ENCODE data around the gene AMOT. TPM values are rescaled to one million over a fixed set of nuclear protein-coding genes. Genes with fewer than 3 reads are reported as not detected.

AMOT gene
- total RNA-seq, 2 experiments from 2014 or later = 1.4 to 1.6 TPM

DNA sequence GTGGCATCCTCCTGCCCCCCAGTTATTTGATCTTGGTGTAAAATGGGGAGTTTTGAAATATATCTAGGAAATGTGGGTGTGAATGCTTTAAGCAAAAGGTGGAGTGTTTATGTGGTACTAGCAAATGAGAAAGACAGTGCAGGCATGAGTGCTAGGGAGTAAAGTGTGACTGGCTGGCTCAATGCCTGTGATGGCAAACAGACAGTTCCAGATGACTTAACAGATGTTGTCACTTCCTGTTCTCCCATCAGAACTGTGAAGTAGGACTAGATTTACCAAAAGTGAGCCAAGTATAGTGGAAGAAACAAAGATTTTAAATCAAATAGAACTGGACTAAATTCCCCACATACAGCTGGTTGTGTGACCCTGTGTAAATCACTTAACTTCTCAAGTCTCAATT is 8.4 kb upstream of the AMOT start:
- Mint-ChIP-seq H3K27ac (no peak overlapping the region), H3K27me3 (no peaks in the 10 kb centered on the region), H3K9me3 (no peaks in the 10 kb centered on the region), H3K36me3 (ENCODE audit: low read depth) (no peaks in the 10 kb centered on the region), H3K4me3 (no peak overlapping the region), H3K4me1 (ENCODE audit: low read depth) (peaks cover 10% of the 10 kb centered on the region)
- Histone ChIP-seq H3K4me3 (ENCODE audit: low read length) (no peak overlapping the region), H3K27ac (ENCODE audit: low read depth in 1 of 2, low read length in 2 of 2) (no peak overlapping the region), H3K9me3 (ENCODE audit: control insufficient read depth in 1 of 2, insufficient read depth in 1 of 2, low read length in 2 of 2) (no peaks in the 10 kb centered on the region), H3K27me3 (ENCODE audit: control insufficient read depth in 1 of 2, insufficient read depth in 2 of 2, low read length in 2 of 2) (no peaks in the 10 kb centered on the region), H3K36me3 (ENCODE audit: insufficient read depth, low read length) (no peaks in the 10 kb centered on the region), H3K4me1 (ENCODE audit: insufficient read depth, low read length) (no peaks in the 10 kb centered on the region)
- ATAC-seq (ENCODE audit: poor library complexity) = no peak
- POLR2A ChIA-PET = no interaction called here
- no peak for DNase-seq
- no peak for TF ChIP-seq CTCF (IDR thresholded peaks at IDR 0.05)
- CTCF ChIA-PET = no interaction called here
- intact Hi-C loops (cut with DNase I, micrococcal nuclease) = loop anchor here in 1 of 2 experiments (10.0 kb wide), 1 partner anchor 1164 kb away; the partner anchor contains the start of gene ALG13

DNA sequence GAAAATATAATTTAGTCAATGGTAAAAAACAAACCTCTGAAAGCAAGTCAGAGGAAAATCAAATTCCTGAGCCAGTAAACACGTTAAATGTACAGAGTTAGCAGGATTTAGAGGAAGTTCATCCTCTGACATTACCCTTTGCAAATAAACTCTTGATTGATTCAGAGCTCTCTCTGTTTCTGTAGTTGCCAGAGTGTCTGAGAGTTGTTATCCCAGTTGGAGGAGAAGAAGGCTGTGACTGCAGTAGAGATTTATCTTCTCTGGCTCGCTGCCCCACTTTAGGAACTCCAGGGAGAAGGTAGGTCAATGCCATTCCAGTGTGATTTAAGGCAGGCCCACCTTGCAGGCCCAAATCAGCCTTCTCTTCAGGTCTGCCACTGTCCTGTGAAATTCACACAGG is 6.2 kb upstream of the AMOT start:
- Mint-ChIP-seq H3K4me1 (ENCODE audit: low read depth) (peaks cover 8% of the 10 kb centered on the region), H3K27ac (no peak overlapping the region), H3K27me3 (no peaks in the 10 kb centered on the region), H3K4me3 (no peak overlapping the region), H3K9me3 (no peaks in the 10 kb centered on the region), H3K36me3 (ENCODE audit: low read depth) (no peaks in the 10 kb centered on the region)
- H3K4me1 ChIP-seq (ENCODE audit: insufficient read depth, low read length) = peaks cover 2% of the 10 kb centered on the region
- H3K27ac ChIP-seq (ENCODE audit: low read depth in 1 of 2, low read length in 2 of 2) = no peak overlapping the region
- POLR2A ChIA-PET = no interaction called here
- H3K9me3 ChIP-seq (ENCODE audit: control insufficient read depth in 1 of 2, insufficient read depth in 1 of 2, low read length in 2 of 2) = no peaks in the 10 kb centered on the region
- CTCF ChIA-PET = no interaction called here
- ATAC-seq (ENCODE audit: poor library complexity) (no peak), DNase-seq (no peak)
- no peaks in the 10 kb centered on the region for H3K36me3 ChIP-seq (ENCODE audit: insufficient read depth, low read length)
- intact Hi-C loops (cut with DNase I, micrococcal nuclease) = loop anchor here in 1 of 2 experiments (10.0 kb wide), 1 partner anchor 1162 kb away; the partner anchor contains the start of gene ALG13
- TF ChIP-seq CTCF (IDR thresholded peaks at IDR 0.05) = no peak
- H3K27me3 ChIP-seq (ENCODE audit: control insufficient read depth in 1 of 2, insufficient read depth in 2 of 2, low read length in 2 of 2) = no peaks in the 10 kb centered on the region
- no peak overlapping the region for H3K4me3 ChIP-seq (ENCODE audit: low read length)

DNA sequence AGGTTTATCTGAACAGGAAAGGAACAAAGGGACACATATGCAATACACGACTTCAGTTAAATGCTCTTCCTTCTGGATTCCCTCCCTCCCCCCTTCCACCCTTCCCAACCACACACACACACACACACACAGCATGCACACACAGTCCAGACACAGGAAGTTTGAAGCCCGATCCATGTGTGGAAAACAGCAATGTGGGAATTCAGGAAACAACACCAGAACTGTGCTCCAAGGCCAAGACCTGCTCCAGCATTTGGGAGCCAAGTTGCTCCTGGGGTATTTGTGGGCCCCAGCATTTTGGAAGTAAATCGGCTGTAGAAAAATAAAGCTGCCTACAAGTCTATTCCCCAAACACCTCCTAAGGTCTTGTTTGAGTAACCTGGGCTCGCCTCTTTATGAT is 5.6 kb upstream of the AMOT start:
- peaks cover 6% of the 10 kb centered on the region for H3K4me1 Mint-ChIP-seq (ENCODE audit: low read depth)
- H3K9me3 Mint-ChIP-seq = no peaks in the 10 kb centered on the region
- H3K4me1 ChIP-seq (ENCODE audit: insufficient read depth, low read length) = peaks cover 4% of the 10 kb centered on the region
- ATAC-seq (ENCODE audit: poor library complexity) = no peak
- no peaks in the 10 kb centered on the region for H3K36me3 ChIP-seq (ENCODE audit: insufficient read depth, low read length)
- H3K27ac Mint-ChIP-seq = no peak overlapping the region
- no peak overlapping the region for H3K4me3 Mint-ChIP-seq
- ChIA-PET POLR2A (no interaction called here), CTCF (no interaction called here)
- no peaks in the 10 kb centered on the region for H3K9me3 ChIP-seq (ENCODE audit: control insufficient read depth in 1 of 2, insufficient read depth in 1 of 2, low read length in 2 of 2)
- no peak overlapping the region for H3K27ac ChIP-seq (ENCODE audit: low read depth in 1 of 2, low read length in 2 of 2)
- no peak overlapping the region for H3K4me3 ChIP-seq (ENCODE audit: low read length)
- intact Hi-C loops (cut with DNase I, micrococcal nuclease) = loop anchor here in 1 of 2 experiments (10.0 kb wide), 1 partner anchor 1161 kb away; the partner anchor contains the start of gene ALG13
- no peak for TF ChIP-seq CTCF (IDR thresholded peaks at IDR 0.05)
- H3K36me3 Mint-ChIP-seq (ENCODE audit: low read depth) = peaks cover under 1% of the 10 kb centered on the region
- H3K27me3 Mint-ChIP-seq = no peaks in the 10 kb centered on the region
- H3K27me3 ChIP-seq (ENCODE audit: control insufficient read depth in 1 of 2, insufficient read depth in 2 of 2, low read length in 2 of 2) = no peaks in the 10 kb centered on the region
- DNase-seq = no peak
